ENCODE data around the gene SH3GL2.

DNA sequence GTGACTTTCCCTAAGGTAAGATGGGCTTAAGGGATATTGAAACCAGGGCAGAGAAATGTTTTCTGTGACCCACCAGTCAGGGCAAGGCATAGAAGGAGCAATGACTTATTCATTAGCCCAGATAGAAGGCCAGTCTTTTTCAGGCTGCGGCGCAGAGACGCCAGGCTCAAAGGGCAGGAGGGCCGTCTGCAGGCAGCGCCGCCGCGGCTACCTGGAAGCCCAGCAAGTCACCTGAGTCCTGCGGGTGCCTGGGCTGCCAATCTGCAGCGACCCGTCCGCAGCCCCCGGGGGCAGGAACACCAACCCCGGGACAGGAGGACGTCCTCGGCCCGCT, 322 bp upstream of the SH3GL2 start:
- no peak for TF ChIP-seq EZH2 (IDR thresholded peaks at IDR 0.05; ENCODE audit: borderline replicate concordance, low read depth, low read length, severe bottlenecking)
- TF ChIP-seq, protein P1, sequence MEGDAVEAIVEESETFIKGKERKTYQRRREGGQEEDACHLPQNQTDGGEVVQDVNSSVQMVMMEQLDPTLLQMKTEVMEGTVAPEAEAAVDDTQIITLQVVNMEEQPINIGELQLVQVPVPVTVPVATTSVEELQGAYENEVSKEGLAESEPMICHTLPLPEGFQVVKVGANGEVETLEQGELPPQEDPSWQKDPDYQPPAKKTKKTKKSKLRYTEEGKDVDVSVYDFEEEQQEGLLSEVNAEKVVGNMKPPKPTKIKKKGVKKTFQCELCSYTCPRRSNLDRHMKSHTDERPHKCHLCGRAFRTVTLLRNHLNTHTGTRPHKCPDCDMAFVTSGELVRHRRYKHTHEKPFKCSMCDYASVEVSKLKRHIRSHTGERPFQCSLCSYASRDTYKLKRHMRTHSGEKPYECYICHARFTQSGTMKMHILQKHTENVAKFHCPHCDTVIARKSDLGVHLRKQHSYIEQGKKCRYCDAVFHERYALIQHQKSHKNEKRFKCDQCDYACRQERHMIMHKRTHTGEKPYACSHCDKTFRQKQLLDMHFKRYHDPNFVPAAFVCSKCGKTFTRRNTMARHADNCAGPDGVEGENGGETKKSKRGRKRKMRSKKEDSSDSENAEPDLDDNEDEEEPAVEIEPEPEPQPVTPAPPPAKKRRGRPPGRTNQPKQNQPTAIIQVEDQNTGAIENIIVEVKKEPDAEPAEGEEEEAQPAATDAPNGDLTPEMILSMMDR (IDR thresholded peaks at IDR 0.05; ENCODE audit: borderline replicate concordance, extremely low read depth, low read length, poor library complexity, severe bottlenecking), result no peak

Measured in DND-41 (cell line).